H1 (cell line): ENCODE measurements around the gene USP43. TPM values are rescaled to one million over a fixed set of nuclear protein-coding genes. Genes with fewer than 3 reads are reported as not detected.

ENCODE experiments used
- ASH2L ChIP-seq: fragments of 200-600, 300-600 bp; sonication (generic); IDR thresholded peaks from one replicate; pipeline ENCODE4 v1.7.1; 2017; ENCODE audit warnings: low read length
- BACH1 ChIP-seq: IDR thresholded peaks from 2 replicates; pipeline ENCODE4 v1.6.1; 2012; ENCODE audit warnings: low read length, improper control_type of control experiment
- BCL11A ChIP-seq, 2 experiments: IDR thresholded peaks; one replicate each; pipeline ENCODE4 v1.6.1; 2011; ENCODE audit warnings: low read depth in 2 of 2, low read length in 2 of 2, mild to moderate bottlenecking in 2 of 2
- BRCA1 ChIP-seq: IDR thresholded peaks from 2 replicates; pipeline ENCODE4 v1.6.1; 2012; ENCODE audit warnings: low read depth, low read length, improper control_type of control experiment
- CBX5 ChIP-seq: fragments of 300-800, 300-1000 bp; sonication (generic); IDR thresholded peaks from 2 replicates; pipeline ENCODE4 v1.7.1; 2016; ENCODE audit warnings: antibody characterized with exemption, low read length, low read depth
- CTCF ChIP-seq, 3 experiments: IDR thresholded peaks; 1 replicate in 2 of 3; 2 replicates in 1 of 3; pipeline versions ENCODE4 v1.5.1 to v1.6.1; 2011; ENCODE audit warnings: low read length in 3 of 3, mild to moderate bottlenecking in 3 of 3, inconsistent platforms in 2 of 3, low read depth in 1 of 3, moderate library complexity in 1 of 3; ENCODE audit not compliant: insufficient read depth in 1 of 3; ENCODE audit errors: control extremely low read depth in 1 of 3
- EGR1 ChIP-seq: IDR thresholded peaks from 2 replicates; pipeline ENCODE4 v1.6.1; 2011; ENCODE audit warnings: low read depth, low read length, borderline replicate concordance
- EP300 ChIP-seq, 2 experiments: IDR thresholded peaks; 1 replicate in 1 of 2; 2 replicates in 1 of 2; pipeline ENCODE4 v1.6.1; 2011 to 2012; ENCODE audit warnings: low read depth in 2 of 2, low read length in 2 of 2, mild to moderate bottlenecking in 2 of 2, borderline replicate concordance in 1 of 2, inconsistent platforms in 1 of 2, moderate library complexity in 1 of 2
- FOSL1 ChIP-seq: IDR thresholded peaks from 2 replicates; pipeline ENCODE4 v1.6.1; 2011; ENCODE audit warnings: mild to moderate bottlenecking, low read depth, low read length, moderate library complexity; ENCODE audit not compliant: insufficient read depth
- MAX ChIP-seq: IDR thresholded peaks from 2 replicates; pipeline ENCODE4 v1.6.1; 2012; ENCODE audit warnings: inconsistent platforms
- PHF8 ChIP-seq: fragments of 200-600 bp; sonication (generic); conservative IDR thresholded peaks from 2 replicates; pipeline ENCODE4 v1.7.1; 2012; ENCODE audit warnings: low read depth, mild to moderate bottlenecking, inconsistent platforms, low read length, moderate library complexity
- POLR2A ChIP-seq, 2 experiments: IDR thresholded peaks; 1 replicate in 1 of 2; 2 replicates in 1 of 2; pipeline ENCODE4 v1.6.1; 2011; ENCODE audit warnings: low read depth in 2 of 2, low read length in 2 of 2, mild to moderate bottlenecking in 2 of 2; ENCODE audit errors: control extremely low read depth in 1 of 2
- POLR2AphosphoS5 ChIP-seq: IDR thresholded peaks from 2 replicates; pipeline ENCODE4 v1.6.1; 2011; ENCODE audit warnings: low read depth, low read length
- RAD21 ChIP-seq, 2 experiments: IDR thresholded peaks in 1 of 2; conservative IDR thresholded peaks in 1 of 2; 2 replicates each; pipeline ENCODE4 v1.6.1; 2011; ENCODE audit warnings: low read depth in 2 of 2, low read length in 2 of 2, improper control_type of control experiment in 1 of 2, inconsistent platforms in 1 of 2, mild to moderate bottlenecking in 1 of 2, moderate library complexity in 1 of 2
- RFX5 ChIP-seq: IDR thresholded peaks from 2 replicates; pipeline ENCODE4 v1.6.1; 2011; ENCODE audit warnings: low read depth, low read length, improper control_type of control experiment, borderline replicate concordance
- SP1 ChIP-seq: IDR thresholded peaks from 2 replicates; pipeline ENCODE4 v1.6.1; 2011; ENCODE audit warnings: low read depth, low read length
- SP2 ChIP-seq: IDR thresholded peaks from 2 replicates; pipeline ENCODE4 v1.6.1; 2012; ENCODE audit warnings: mild to moderate bottlenecking, low read length, inconsistent platforms
- SP4 ChIP-seq: IDR thresholded peaks from 2 replicates; pipeline ENCODE4 v1.6.1; 2012; ENCODE audit warnings: low read length, inconsistent platforms
- SRF ChIP-seq: IDR thresholded peaks from 2 replicates; pipeline ENCODE4 v1.6.1; 2011; ENCODE audit warnings: mild to moderate bottlenecking, low read depth, low read length, moderate library complexity
- TBP ChIP-seq: IDR thresholded peaks from 2 replicates; pipeline ENCODE4 v1.6.1; 2011; ENCODE audit warnings: low read depth, low read length, improper control_type of control experiment
- TCF12 ChIP-seq: IDR thresholded peaks from 2 replicates; pipeline ENCODE4 v1.6.1; 2011; ENCODE audit warnings: low read depth, mild to moderate bottlenecking, low read length
- TEAD4 ChIP-seq: IDR thresholded peaks from 2 replicates; pipeline ENCODE4 v1.6.1; 2012; ENCODE audit warnings: low read depth, low read length, inconsistent platforms, mixed read lengths
- ZNF274 ChIP-seq: IDR thresholded peaks from 2 replicates; pipeline ENCODE4 v1.7.0; 2012; ENCODE audit warnings: low read length, borderline replicate concordance; ENCODE audit errors: extremely low read depth
- polyA plus RNA-seq, 7 experiments: library from polyadenylated mRNA; depleted of rRNA in 3 of 7; stranded (reverse) in 5 of 7; unstranded in 2 of 7; fragments of >200 nt in 5 of 7; fragments of 200-250 nt in 2 of 7; gene quantifications; 1 replicate in 5 of 7; 2 replicates in 1 of 7; 4 replicates in 1 of 7; pipeline versions ENCODE4 v1.2.1 to v1.2.3, GENCODE V29; 2011 to 2013; ENCODE audit warnings: missing spikeins in 2 of 7, mixed read lengths in 2 of 7
- total RNA-seq: library from RNA; stranded (reverse); fragmentation: NEBNext Ultra II Directional; extraction: Animal tissue kit (Norgen Biotek cat#: 25700); gene quantifications from 2 replicates; pipeline ENCODE4 v1.2.1, GENCODE V29; 2021

Gene USP43
- total and polyA plus RNA-seq, 2 of the 8 experiments (the other 6 are each of a cell fraction or from before 2014, with no cell fraction given), result 3.0 to 7.2 TPM

DNA sequence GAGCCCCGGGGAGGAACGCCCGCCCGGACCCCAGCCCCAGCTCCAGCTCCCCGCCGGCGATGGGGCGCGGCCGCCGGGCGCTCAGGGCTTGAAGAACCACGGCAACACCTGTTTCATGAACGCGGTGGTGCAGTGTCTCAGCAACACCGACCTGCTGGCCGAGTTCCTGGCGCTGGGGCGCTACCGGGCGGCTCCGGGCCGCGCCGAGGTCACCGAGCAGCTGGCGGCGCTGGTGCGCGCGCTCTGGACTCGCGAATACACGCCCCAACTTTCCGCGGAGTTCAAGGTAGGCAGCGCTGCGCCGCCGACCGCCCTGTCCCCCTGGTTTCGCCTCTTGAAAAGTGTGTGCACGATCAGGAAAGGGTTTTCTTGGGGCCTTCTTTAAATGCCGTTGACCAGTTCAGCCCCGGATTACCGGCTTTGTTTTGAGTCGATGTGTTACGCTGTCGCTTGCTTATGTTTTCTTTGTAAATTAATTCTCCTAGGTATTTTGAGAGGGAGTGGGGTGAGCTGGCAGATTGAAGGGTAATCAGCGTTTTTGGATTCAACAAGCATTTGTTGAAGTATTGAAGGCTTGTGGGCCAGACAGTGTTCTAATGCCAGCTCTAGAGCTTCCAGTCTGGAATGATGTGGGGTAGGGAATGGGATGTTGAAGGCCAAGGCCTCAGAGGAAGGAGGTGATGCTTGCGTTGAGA, 681 bp downstream of the USP43 start (continued):
- 0 out of 2 replicates have a peak, but pooled peaks have one; percentile 24 for TF ChIP-seq PHF8
- TF ChIP-seq ASH2L, result no peak
- no peak for TF ChIP-seq CBX5
- TF ChIP-seq BRCA1, result no peak
- TF ChIP-seq EGR1, result no peak
- no peak for TF ChIP-seq EP300 (IDR thresholded peaks at IDR 0.05; ENCODE audit: borderline replicate concordance in 1 of 2, low read depth in 2 of 2, low read length in 2 of 2)
- TF ChIP-seq SP1, result no peak
- no peak for TF ChIP-seq BCL11A (IDR thresholded peaks at IDR 0.05; ENCODE audit: low read depth in 2 of 2, low read length in 2 of 2)
- TF ChIP-seq TBP, result no peak
- TF ChIP-seq MAX, result peak; percentile 10; the same call in 1 of the 2 replicates
- peak in 2 of 3 experiments; percentile 4 to 52; a peak in 3 of 4 replicates for TF ChIP-seq CTCF (IDR thresholded peaks at IDR 0.05; ENCODE audit: control extremely low read depth in 1 of 3, insufficient read depth in 1 of 3, low read depth in 1 of 3, low read length in 3 of 3)
- no peak for TF ChIP-seq ZNF274
- TF ChIP-seq FOSL1, result no peak
- no peak for TF ChIP-seq SP4
- TF ChIP-seq TEAD4, result no peak
- TF ChIP-seq RAD21 (IDR thresholded peaks at IDR 0.05 in 1 of 2, conservative IDR thresholded peaks at IDR 0.05 in 1 of 2; ENCODE audit: low read depth in 2 of 2, low read length in 2 of 2), result peak in 1 of 2 experiments; percentile 8; a peak in 2 of 4 replicates
- TF ChIP-seq POLR2AphosphoS5, result peak; percentile 40
- TF ChIP-seq TCF12, result no peak
- TF ChIP-seq SRF, result no peak
- TF ChIP-seq SP2, result no peak
- no peak for TF ChIP-seq POLR2A (IDR thresholded peaks at IDR 0.05; ENCODE audit: control extremely low read depth in 1 of 2, low read depth in 2 of 2, low read length in 2 of 2)
- no peak for TF ChIP-seq BACH1
- TF ChIP-seq RFX5, result no peak
